CD4-positive, alpha-beta T cell treated with Interleukin-6 for 4 hours (primary cell): ENCODE results near the gene SLC7A10.
"Not testable (repeated sequence)": the region's sequence is repeated elsewhere in the genome, so short reads cannot be mapped to it uniquely, and the experiment has no call there.

Experiments used
- DNase-seq: peaks from one replicate; pipeline ENCODE4 v3.0.0-alpha.2; 2020; ENCODE audit warnings: mixed read lengths

SLC7A10 gene

GRCh38 chr19:33175156-33175782, 50.4 kb downstream of the SLC7A10 start:
- DNase-seq: no peak

DNA sequence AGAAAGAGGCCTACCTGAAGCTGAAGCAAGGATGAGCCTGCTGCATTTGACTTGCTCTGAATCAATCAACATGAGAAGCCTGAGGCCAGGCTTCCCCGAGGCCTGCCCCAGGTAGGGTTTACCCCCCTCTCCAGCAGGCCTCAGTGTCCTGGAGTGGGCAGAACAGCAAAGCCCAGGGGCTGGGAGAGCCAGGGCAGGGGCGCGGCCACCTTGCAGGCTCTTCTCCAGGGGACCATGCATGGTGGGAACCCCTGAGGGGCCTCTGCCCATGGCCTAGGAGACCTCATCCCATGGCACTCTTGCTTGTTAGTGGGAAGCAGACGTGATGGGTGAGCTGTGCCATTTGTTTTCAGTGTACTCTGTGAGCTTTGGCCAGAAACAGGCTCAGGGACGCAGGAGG, 51.5 kb downstream of the SLC7A10 start:
- DNase-seq: no peak

DNA sequence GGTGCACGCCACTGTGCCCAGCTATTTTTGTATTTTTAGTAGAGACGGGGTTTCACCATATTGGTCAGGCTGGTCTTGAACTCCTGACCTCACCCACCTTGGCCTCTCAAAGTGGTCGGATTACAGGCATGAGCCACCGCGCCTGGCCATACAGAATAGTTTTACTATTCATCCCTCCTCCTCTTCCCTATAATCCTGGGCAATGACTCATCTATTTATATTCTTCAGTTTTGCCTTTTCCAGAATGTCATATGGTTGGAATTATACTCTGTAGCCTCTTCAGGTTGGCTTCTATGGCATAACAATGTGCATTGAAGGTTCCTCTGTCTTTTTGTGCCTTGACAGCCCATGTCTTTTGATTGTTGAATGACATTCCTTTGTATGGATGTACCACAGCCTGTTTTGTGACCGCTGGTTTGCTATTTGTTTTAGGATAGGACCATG, 53.7 kb downstream of the SLC7A10 start:
- no peak for DNase-seq

DNA sequence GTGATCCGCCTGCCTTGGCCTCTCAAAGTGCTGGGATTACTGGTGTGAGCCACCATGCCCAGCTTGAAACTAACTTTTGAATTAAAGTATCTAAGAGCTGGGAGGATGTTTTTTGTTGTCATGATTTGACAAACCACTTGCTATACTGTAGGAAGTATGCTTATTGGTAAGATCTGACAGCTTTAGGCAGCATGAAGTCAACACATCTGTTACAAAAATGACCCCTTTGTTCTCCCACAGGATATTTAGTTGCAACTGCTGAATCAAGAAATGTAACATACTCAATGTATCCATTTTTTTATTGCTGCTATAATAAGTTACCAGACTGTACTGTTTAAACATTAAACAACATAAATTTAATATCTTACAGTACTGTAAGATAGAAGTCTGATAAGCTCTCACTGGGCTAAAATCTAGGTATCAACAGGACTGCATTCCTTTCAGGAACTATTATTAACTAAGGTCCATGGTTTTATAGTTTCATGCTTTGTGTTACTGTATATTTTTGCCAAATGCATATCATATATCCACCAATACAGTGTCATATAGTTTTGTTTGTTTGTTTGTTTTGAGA, 54.3 kb downstream of the SLC7A10 start:
- DNase-seq: no peak

GRCh38 chr19:33168528-33168927, 57.1 kb downstream of the SLC7A10 start:
- DNase-seq: no peak

- no peak for DNase-seq
These were observed 58.2 kb downstream of the SLC7A10 start for GRCh38 chr19:33167438-33167837.

GRCh38 chr19:33166037-33166436, 59.6 kb downstream of the SLC7A10 start:
- DNase-seq: not testable (repeated sequence)

DNA sequence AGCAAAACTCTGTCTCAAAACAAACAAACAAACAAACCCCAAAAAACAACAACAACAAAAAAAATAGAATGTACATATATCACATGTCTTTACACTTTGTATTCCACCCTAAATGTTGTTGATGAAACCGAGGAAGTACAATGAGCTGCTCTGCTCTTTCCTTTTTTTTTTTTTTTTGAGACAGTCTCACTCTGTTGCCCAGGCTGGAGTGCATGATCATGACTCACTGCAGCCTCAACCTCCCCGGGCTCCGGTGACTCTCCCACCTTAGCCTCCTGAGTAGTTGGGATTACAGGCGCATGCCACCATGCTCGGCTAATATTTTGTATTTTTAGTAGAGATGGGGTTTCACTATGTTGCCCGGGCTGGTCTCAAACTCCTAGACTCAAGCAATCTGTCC, 62.2 kb downstream of the SLC7A10 start:
- DNase-seq: no peak

DNA sequence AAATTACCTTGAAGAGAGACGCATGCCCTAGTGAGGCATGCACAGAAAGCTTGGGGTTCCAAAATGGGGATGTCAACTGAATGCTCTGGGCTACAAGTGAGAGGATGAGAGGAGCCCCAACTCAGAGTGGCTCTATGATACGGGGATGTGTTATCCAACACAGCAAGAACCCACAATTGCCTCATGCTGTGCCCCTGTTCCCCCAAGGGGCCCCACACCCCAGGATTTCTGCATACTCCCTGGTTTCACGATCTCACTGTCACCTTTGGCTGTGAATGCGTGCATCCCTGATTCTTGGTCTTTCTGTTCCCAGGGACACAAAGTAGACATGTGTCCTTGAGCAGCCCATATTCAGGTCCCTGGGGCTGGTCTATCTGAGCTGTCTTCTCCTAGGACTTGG, 64.4 kb downstream of the SLC7A10 start:
- no peak for DNase-seq

DNA sequence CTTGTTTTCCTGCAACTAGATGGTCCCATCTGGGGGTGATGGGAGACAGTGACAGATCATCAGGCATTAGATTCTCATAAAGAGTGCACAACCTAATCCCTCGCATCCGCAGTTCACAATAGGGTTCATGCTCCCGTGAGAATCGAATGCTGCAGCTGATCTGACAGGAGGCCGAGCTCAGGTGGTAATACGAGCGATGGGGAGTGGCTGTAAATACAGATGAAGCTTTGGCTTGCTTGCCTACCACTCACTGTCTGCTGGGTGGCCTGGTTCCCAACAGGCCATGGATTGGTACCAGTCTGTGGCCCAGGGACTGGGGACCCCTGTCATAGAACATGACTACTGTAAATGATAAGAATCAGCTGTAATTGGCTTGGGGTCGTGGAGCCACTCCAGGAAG, 65.8 kb downstream of the SLC7A10 start:
- DNase-seq: no peak

DNA sequence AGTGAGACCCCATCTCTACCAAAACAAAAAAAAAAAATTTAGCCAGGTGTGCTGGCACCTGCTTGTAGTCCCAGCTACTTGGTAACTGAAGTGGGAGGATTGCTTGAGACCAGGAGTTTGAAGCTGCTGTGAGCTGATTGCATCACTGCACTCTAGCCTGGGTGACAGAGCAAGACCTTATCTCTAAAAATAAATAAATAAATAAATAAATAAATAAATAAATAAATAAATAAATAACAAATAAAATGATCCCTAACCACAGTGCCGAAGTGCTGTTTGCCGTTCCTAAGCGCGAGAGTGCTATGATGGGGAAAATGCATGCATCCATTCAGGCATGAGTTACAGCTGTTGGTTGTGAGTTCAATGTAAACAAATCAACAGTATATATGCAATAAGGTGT, 66.5 kb downstream of the SLC7A10 start:
- no peak for DNase-seq
